GM21619 (cell line): ENCODE data around the gene APBB2.

Experiments used
- ATAC-seq: cut with Tn5 transposase; IDR thresholded peaks from one replicate; pipeline ENCODE4 v1.9.1; 2021; ENCODE audit not compliant: unreplicated experiment

APBB2 gene

DNA sequence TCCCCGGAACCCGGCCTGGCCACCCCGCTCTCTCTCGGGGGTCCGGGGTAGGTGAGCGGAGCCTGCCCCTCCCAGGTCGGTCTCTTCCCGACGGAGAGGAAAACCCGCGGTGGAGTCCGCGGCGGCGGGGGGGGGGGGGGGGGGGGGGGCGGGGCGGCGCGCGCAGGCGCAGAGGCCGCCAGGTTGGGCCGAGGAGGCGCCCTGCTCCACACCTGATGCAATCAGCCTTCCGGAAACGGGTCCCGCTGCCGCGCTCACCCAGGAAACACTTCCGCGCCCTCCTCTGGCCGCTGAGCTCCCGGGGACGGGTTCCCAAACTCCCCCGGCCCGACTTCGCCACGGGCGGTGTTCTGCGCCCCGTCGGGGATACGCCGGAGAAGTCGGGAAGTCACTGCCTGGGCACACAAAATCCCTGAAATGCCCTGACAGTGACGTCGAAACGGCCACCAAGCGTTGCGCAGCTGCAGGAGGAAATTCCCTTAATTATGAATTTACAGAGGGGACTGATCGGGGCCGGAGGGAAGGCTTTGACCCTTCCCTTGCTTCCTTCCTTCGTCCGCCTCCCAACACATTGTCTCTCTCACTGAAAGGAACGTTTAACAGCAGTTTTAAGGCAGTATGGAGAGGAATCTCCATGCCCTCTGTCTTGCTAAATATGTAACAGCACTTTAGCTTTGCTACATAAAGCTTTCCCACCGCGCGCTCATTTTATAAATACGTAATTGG is 2.1 kb upstream of the APBB2 start:
- ATAC-seq = peak; percentile 50

GRCh38 chr4:41215969-41216293 is 1.6 kb upstream of the APBB2 start:
- no peak for ATAC-seq

- ATAC-seq = no peak
Observed at GRCh38 chr4:41215155-41215554, 813 bp upstream of the APBB2 start.

DNA sequence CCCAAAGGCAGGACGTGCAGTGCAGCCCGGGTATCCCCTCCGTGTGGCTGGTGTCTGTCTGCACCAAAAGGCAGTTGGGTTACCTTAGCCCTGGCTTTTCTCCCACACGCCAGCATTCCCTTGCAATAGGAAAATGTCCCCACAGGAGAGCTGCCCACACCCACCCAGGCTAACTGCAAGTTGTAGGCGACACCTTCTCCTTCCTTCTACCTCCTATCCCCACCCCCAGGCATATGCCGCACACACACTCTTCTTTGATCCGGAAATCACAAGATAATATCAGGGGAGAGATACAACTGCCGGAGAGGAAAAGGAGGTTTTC is 444 bp upstream of the APBB2 start:
- ATAC-seq = no peak

- ATAC-seq = peak; percentile 5
Observed at GRCh38 chr4:41213625-41214135, 662 bp downstream of the APBB2 start.

DNA sequence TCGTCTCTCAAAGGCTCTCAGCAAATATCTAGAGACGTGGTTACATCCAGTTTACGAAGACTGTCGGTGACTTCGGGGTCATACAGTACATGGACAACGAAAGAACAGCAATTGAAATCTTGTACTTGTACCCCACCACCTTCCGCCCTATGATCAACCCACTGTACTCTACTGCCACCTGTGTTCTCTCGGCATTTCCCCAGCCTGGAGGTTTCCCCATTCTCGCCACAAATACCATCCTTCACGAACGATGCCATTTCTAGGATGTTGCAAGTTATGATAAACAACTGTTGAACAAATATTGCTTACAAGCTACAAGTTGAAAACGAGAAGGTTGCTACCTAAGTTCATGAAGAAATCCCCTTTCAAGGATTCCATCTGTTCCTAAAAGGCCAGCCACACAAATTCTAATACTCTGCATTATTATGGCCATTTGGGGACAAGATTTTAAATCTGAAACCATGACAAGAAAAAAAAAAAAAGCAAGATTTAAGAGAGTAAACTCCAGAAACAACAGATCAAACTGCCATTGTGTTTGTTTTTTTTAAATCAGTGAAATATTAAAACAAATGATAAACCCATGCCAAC is 1.6 kb downstream of the APBB2 start:
- ATAC-seq = no peak

- ATAC-seq = no peak
Observed at GRCh38 chr4:41211951-41212615, 2.3 kb downstream of the APBB2 start.

DNA sequence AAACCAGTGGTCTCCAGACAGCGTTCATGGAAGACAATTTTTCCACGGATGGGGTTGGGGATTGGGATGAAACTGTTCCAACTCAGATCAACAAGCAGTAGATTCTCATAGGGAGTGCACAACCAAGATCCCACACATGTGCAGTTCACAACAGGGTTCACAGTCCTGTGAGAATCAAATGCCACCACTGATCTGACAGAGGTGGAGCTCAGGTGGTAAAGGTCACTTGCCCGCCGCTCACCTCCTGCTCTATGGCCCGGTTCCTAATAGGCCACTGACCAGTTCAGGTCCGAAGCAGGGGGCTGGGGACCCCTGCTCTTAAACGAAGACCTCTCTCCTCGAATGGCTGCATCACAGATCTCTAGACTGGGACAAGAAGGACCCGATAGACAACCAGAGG is 4.4 kb downstream of the APBB2 start:
- no peak for ATAC-seq

DNA sequence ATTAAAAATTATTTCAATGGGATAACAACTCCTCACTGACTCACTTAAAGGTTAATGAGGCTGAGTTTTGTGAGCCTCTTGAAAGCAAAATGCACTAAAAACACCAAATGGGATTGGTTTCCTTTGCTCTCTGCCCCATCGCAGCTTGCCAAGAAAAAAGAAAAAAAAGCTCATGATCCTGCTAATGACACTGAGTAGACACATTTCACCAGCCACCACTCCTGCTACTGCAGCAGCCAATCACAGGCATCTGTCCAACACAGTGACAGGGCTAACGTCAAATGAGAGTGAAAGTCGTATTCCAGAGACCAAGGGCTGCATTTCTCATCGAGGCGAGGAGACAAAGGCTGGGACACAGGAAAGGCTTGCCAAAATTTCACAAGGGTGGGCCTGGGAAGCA is 5.2 kb downstream of the APBB2 start:
- ATAC-seq = no peak

DNA sequence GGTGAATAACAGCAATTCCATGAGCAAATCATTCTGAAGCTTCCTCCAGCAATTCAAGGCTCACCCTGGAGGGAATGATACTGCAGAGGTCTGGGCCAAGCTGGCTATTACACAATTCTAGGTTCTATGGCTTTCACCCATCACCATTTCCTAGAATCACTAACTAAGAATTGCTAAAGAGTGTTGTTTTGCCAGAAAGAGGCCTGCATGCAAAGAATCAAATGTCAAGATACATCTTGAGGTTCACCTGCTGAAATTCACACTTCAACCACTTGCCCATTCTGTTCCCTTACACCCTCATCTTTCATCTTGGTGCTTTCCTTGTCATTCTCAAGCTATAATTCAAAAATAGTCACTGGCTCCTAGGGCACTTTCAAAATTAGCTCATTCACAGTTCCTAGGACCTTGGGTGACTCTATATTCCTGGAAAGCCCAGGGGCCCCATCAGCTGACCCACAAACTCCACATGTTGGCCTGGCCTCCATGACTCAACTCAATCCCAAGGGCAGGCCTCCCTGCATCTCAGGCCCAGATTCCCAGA is 7.0 kb downstream of the APBB2 start:
- no peak for ATAC-seq

GRCh38 chr4:41205854-41206460 is 8.4 kb downstream of the APBB2 start:
- no peak for ATAC-seq

- no peak for ATAC-seq
Observed at GRCh38 chr4:41205130-41205529, 9.2 kb downstream of the APBB2 start.

DNA sequence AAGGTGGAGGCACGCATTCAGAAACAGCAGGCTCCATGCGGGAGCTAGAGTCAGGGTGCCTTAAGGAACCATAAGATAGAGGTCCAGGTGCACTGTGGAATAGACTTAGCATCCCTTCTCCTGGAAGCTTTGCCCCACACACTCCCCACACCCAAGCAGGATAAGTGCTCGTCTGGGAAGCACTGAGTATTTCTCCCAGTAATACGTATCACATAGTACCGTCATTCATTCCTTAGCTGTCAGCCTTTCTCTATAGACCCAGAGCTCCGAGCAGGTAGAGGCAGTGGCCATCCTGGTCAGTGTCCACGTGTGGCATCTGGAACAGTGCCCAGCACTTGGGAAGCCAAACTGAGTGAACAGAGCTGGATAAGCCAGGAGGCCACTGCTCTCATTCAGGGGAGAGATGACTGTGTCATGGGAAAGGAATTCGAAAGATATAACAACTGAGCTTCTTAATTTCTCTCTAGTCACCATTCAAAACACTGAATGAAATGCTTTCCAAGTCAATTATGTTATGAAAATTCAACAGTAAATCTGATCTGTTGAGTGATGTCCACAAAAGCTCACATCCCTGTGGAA is 9.9 kb downstream of the APBB2 start:
- ATAC-seq = no peak

DNA sequence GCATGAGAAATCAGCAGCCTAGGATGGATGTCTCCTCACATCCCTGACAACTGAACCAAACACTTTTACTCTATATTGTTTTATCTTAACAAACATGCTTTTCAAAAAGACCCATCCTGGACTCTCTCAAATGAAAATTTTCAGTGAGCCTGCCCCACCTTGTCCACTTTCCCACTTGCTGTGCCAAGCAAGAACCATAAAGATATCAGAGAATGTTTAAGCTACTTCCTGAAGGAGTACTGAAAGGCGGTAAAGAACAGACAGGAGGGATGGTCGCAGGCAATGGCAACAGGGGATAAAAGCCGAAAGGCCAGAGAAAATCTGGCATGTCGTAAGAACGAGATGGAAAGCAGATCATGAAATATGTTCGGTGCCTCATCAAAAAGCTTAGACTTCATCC is 10.5 kb downstream of the APBB2 start:
- no peak for ATAC-seq

DNA sequence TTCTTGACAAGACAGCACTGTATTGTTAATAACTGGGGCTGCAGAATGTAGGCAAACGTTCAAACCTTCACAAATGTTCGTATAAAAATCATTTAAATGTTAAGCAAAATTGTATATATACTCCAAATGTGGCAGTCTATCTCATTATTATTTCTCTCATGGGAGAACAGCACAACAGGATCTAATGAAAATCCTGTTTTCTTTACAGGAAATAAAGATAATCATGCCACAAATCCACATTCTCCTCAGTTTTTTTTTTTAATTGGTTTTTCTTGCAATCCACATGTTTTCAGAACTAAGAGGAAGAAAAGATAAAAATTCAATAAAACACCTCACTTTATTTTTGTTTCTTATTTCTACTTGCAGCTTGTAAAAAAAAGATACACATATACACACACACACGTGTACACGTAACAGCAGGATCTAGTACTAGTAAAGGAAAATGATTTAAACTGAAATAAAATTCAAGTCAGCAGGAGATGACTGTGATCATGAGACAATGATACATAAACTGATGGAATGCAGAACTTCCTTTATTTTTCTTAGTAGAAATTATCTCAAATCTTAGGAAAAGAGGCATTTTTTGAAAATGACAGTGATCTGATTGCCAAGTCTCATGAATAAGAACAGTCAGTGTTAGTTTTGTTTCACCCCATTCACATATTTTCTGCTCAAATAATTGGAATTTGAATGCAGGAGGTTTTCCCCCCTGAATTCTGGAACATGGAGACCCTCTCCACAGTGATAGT is 11.3 kb downstream of the APBB2 start:
- no peak for ATAC-seq

DNA sequence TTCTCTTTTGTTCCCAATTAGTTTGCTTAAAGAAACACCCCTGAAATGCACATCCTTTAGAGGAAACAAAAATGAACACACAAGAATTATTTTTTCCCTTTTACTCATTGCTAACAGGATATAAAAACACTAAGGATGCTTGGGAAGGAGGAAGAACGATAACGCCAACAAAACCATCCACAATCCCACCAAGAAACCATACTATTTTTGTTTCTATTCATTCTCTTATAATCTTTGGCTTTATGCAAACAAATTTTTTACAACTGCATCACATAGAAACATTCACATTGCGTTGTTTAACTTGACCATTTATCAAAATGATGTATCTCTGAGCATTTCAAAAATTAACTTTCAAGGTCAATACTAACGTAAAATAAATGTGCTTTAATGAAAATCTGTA is 12.0 kb downstream of the APBB2 start:
- no peak for ATAC-seq

- ATAC-seq = no peak
Observed at GRCh38 chr4:41200486-41201017, 13.8 kb downstream of the APBB2 start.

- ATAC-seq = no peak
Observed at GRCh38 chr4:41199788-41200187, 14.6 kb downstream of the APBB2 start.

GRCh38 chr4:41197996-41198395 is 16.3 kb downstream of the APBB2 start:
- no peak for ATAC-seq

GRCh38 chr4:41197495-41197894 is 16.8 kb downstream of the APBB2 start:
- no peak for ATAC-seq
